GM12891 (cell line): ENCODE data around the gene CELF2.

Experiments
- POLR2A ChIP-seq: IDR thresholded peaks from 2 replicates; pipeline ENCODE4 v1.6.1; 2011; ENCODE audit warnings: low read depth, low read length, control low read depth
- POLR2AphosphoS5 ChIP-seq: IDR thresholded peaks from 2 replicates; pipeline ENCODE4 v1.6.1; 2011; ENCODE audit warnings: low read depth, low read length, control low read depth
- POU2F2 ChIP-seq: IDR thresholded peaks from 2 replicates; pipeline ENCODE4 v1.6.1; 2011; ENCODE audit warnings: low read depth, mild to moderate bottlenecking, control low read depth, low read length, moderate library complexity
- TAF1 ChIP-seq: IDR thresholded peaks from 2 replicates; pipeline ENCODE4 v1.6.1; 2011; ENCODE audit warnings: low read depth, low read length, control low read depth

- TF ChIP-seq POLR2AphosphoS5 (no peak), TAF1 (no peak), POLR2A (no peak), POU2F2 (no peak)
These were observed 120.8 kb downstream of the CELF2 start for GRCh38 chr10:11138314-11139033.
